ENCODE data around the gene PTPN14.

GRCh38 chr1:214570442-214570841 is 19.0 kb upstream of the PTPN14 start:
- TF ChIP-seq POLR2A (IDR thresholded peaks at IDR 0.05): no peak
- TF ChIP-seq CTCF (IDR thresholded peaks at IDR 0.05): no peak
